HG03378 (cell line): ENCODE data around the gene ACTN2.

Experiments used
- ATAC-seq: cut with Tn5 transposase; IDR thresholded peaks from one replicate; pipeline ENCODE4 v1.9.1; 2021; ENCODE audit warnings: mild to moderate bottlenecking, moderate library complexity; ENCODE audit not compliant: unreplicated experiment

ACTN2 gene

DNA sequence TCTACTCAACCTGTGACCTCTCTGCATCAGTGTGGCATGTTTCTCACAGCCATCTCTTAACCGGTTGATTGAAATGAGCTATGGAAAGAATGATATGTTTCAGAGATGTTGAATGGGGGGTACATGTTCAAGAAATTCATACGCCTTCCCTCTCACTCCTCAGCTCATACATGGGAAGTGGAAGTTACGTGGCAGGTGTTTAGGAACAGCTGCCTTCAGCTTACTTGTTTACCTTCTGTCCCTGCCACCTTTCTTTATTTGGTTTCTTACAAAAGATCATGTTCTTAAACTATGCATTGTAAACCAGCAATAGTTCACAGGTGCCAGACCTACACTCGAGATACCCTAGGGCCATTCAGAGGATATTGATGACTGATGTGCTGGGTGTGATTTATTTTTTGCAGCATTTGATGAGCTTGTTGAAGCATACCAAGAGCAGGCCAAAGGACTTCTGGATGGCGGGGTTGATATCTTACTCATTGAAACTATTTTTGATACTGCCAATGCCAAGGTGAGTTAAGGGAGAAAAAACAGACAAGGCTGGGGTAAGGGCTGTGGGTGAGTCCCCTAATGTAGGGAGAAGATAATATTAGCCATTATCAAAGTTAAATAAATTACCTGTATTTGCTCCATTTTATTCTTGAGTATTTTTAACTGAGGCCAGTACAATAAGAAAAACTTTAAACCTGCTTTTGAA is 126.2 kb downstream of the ACTN2 start:
- ATAC-seq: no peak
